ENCODE measurements around the gene CYP46A1. TPM values are rescaled to one million over a fixed set of nuclear protein-coding genes. Genes with fewer than 3 reads are reported as not detected.

Gene CYP46A1
- total RNA-seq, 1 donor from 2014 or later = 2.2 TPM

Other genes with a start within 250 kb of the CYP46A1 start
- 67.7 TPM for gene SETD3, start 203.4 kb upstream of the CYP46A1 start, total RNA-seq
- 62.5 TPM for gene CCNK, start 202.9 kb upstream of the CYP46A1 start, total RNA-seq
- 30.1 TPM for gene CCDC85C, start 80.1 kb upstream of the CYP46A1 start, total RNA-seq
- 2.4 TPM for gene HHIPL1, start 39.2 kb upstream of the CYP46A1 start, total RNA-seq
- gene EML1, start 109.1 kb downstream of the CYP46A1 start, total RNA-seq = 34.1 TPM

Measured in ureter (tissue), 1 donor.